ENCODE measurements around the gene STIM1. TPM values are rescaled to one million over a fixed set of nuclear protein-coding genes. Genes with fewer than 3 reads are reported as not detected.
A peak's percentile ranks its signal among the peaks of the same experiment; 100 is the strongest.

STIM1 gene
- total RNA-seq, 1 experiment from 2014 or later, result 93.6 TPM

DNA sequence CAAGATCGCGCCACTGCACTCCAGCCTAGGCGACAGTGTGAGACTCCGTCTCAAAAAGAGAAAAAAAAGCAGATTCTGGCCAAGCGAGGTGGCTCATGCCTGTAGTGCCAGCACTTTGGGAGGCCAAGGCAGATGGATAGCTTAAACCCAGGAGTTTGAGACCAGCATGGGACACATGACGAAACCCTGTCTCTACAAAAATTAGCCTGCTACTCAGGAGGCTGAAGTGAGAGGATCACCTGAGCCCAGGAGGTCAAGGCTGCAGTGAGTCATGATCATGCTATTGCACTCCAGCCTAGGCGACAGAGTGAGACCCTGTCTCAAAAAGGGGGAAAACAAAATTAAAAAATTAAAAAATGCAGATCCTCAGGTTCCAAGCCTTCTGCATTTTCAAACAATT lies 33.2 kb upstream of the STIM1 start:
- no peaks in the 10 kb centered on the region; the same call in none of the 2 replicates for H3K36me3 ChIP-seq (ENCODE audit: control insufficient read depth, insufficient read depth, low read length)
- POLR2A ChIA-PET, result interaction anchor here (0.7 kb wide), 2 partner anchors 16 to 28 kb away, joined by 3 to 4 read pairs; no protein-coding TSS in a partner anchor
- TF ChIP-seq, protein P1, sequence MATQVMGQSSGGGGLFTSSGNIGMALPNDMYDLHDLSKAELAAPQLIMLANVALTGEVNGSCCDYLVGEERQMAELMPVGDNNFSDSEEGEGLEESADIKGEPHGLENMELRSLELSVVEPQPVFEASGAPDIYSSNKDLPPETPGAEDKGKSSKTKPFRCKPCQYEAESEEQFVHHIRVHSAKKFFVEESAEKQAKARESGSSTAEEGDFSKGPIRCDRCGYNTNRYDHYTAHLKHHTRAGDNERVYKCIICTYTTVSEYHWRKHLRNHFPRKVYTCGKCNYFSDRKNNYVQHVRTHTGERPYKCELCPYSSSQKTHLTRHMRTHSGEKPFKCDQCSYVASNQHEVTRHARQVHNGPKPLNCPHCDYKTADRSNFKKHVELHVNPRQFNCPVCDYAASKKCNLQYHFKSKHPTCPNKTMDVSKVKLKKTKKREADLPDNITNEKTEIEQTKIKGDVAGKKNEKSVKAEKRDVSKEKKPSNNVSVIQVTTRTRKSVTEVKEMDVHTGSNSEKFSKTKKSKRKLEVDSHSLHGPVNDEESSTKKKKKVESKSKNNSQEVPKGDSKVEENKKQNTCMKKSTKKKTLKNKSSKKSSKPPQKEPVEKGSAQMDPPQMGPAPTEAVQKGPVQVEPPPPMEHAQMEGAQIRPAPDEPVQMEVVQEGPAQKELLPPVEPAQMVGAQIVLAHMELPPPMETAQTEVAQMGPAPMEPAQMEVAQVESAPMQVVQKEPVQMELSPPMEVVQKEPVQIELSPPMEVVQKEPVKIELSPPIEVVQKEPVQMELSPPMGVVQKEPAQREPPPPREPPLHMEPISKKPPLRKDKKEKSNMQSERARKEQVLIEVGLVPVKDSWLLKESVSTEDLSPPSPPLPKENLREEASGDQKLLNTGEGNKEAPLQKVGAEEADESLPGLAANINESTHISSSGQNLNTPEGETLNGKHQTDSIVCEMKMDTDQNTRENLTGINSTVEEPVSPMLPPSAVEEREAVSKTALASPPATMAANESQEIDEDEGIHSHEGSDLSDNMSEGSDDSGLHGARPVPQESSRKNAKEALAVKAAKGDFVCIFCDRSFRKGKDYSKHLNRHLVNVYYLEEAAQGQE (IDR thresholded peaks at IDR 0.05; ENCODE audit: insufficient read depth in 1 of 2, low read depth in 2 of 2, low read length in 1 of 2), result no peak
- TF ChIP-seq SIN3A (IDR thresholded peaks at IDR 0.05; ENCODE audit: borderline replicate concordance, insufficient read depth, low read depth, low read length), result no peak
- TF ChIP-seq POLR2AphosphoS5 (IDR thresholded peaks at IDR 0.05; ENCODE audit: low read depth, low read length), result no peak
- TF ChIP-seq, protein P2, sequence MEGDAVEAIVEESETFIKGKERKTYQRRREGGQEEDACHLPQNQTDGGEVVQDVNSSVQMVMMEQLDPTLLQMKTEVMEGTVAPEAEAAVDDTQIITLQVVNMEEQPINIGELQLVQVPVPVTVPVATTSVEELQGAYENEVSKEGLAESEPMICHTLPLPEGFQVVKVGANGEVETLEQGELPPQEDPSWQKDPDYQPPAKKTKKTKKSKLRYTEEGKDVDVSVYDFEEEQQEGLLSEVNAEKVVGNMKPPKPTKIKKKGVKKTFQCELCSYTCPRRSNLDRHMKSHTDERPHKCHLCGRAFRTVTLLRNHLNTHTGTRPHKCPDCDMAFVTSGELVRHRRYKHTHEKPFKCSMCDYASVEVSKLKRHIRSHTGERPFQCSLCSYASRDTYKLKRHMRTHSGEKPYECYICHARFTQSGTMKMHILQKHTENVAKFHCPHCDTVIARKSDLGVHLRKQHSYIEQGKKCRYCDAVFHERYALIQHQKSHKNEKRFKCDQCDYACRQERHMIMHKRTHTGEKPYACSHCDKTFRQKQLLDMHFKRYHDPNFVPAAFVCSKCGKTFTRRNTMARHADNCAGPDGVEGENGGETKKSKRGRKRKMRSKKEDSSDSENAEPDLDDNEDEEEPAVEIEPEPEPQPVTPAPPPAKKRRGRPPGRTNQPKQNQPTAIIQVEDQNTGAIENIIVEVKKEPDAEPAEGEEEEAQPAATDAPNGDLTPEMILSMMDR (IDR thresholded peaks at IDR 0.05), result no peak
- TF ChIP-seq TCF7L2 (IDR thresholded peaks at IDR 0.05; ENCODE audit: low read depth, low read length), result no peak
- no peak overlapping the region for H3K27ac ChIP-seq (ENCODE audit: low read length)
- no TSS peak for BruUV-seq (replicated peaks)
- H3K4me3 ChIP-seq (ENCODE audit: low read depth in 2 of 2, low read length in 2 of 2), result no peak overlapping the region
- DNase-seq (ENCODE audit: low read depth, low spot score) (no peak), ATAC-seq (no peak)
- 0 out of 2 replicates have a peak, but pooled peaks cover 3% of the 10 kb centered on the region for H3K4me1 ChIP-seq (ENCODE audit: control insufficient read depth, insufficient read depth, low read length)
- CTCF ChIA-PET, result interaction anchor here (0.7 to 1.0 kb wide), 3 partner anchors 27 to 233 kb away, joined by 3 to 6 read pairs (median 4); no protein-coding TSS in a partner anchor
- in situ Hi-C loops (cut with HindIII; ENCODE audit: low pct_unique_long_range_greater_than_20kb, low sequenced_read_pairs), result no loop called here
- no peaks in the 10 kb centered on the region for H3K9me3 ChIP-seq (ENCODE audit: control insufficient read depth, insufficient read depth, low read depth, low read length)
- intact Hi-C loops (cut with micrococcal nuclease; ENCODE audit: unreplicated experiment), result no loop called here
- H3K27me3 ChIP-seq (ENCODE audit: control insufficient read depth, insufficient read depth, low read length), result no peaks in the 10 kb centered on the region

DNA sequence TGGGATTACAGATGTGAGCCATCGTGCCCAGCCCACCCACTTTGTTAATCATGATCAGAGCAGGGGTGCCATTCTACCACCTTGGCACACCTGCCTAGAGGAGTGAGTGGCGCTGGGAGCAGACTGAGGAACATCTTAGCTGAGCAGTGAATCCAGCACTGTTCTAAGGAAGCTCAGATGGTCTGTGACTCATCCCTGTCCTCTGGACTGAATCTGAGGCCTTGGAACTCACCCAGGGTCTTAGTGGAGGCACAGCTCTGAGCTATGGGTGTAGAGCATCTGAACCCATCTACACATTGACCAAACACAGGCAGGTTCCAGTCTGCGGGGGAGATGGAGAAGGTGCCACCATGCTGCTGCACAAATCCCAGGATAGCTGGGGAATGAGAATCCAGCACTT lies 32.2 kb upstream of the STIM1 start:
- in situ Hi-C loops (cut with HindIII; ENCODE audit: low pct_unique_long_range_greater_than_20kb, low sequenced_read_pairs), result no loop called here
- H3K4me1 ChIP-seq (ENCODE audit: control insufficient read depth, insufficient read depth, low read length), result 0 out of 2 replicates have a peak, but pooled peaks cover 3% of the 10 kb centered on the region
- ChIA-PET CTCF (interaction anchor here (0.6 to 1.3 kb wide), 4 partner anchors 8 to 26 kb away, joined by 3 to 4 read pairs (median 3); partner anchors contain the start of gene RHOG), POLR2A (interaction anchor here (0.7 kb wide), 1 partner anchor 29 kb away, joined by 4 read pairs; no protein-coding TSS in a partner anchor)
- no TSS peak for BruUV-seq (replicated peaks)
- no peak overlapping the region for H3K4me3 ChIP-seq (ENCODE audit: low read depth in 2 of 2, low read length in 2 of 2)
- H3K27ac ChIP-seq (ENCODE audit: low read length), result no peak overlapping the region
- no peaks in the 10 kb centered on the region for H3K27me3 ChIP-seq (ENCODE audit: control insufficient read depth, insufficient read depth, low read length)
- H3K36me3 ChIP-seq (ENCODE audit: control insufficient read depth, insufficient read depth, low read length), result no peaks in the 10 kb centered on the region; the same call in none of the 2 replicates
- intact Hi-C loops (cut with micrococcal nuclease; ENCODE audit: unreplicated experiment), result no loop called here
- TF ChIP-seq, protein P1 (IDR thresholded peaks at IDR 0.05; ENCODE audit: insufficient read depth in 1 of 2, low read depth in 2 of 2, low read length in 1 of 2), result no peak
- TF ChIP-seq SIN3A (IDR thresholded peaks at IDR 0.05; ENCODE audit: borderline replicate concordance, insufficient read depth, low read depth, low read length), result no peak
- TF ChIP-seq, protein P2 (IDR thresholded peaks at IDR 0.05), result no peak
- no peak for TF ChIP-seq TCF7L2 (IDR thresholded peaks at IDR 0.05; ENCODE audit: low read depth, low read length)
- no peak for TF ChIP-seq POLR2AphosphoS5 (IDR thresholded peaks at IDR 0.05; ENCODE audit: low read depth, low read length)
- DNase-seq (ENCODE audit: low read depth, low spot score), result no peak
- H3K9me3 ChIP-seq (ENCODE audit: control insufficient read depth, insufficient read depth, low read depth, low read length), result no peaks in the 10 kb centered on the region
- ATAC-seq, result 0 out of 2 replicates have a peak, but pooled peaks have one; percentile 14

All from Panc1 (cell line).